ENCODE results near the gene BAX.

The BAX gene

GRCh38 chr19:48934837-48935236 is 19.8 kb upstream of the BAX start:
- Histone ChIP-seq H3K4me3 (ENCODE audit: low read depth, low read length) (no peak overlapping the region), H3K27ac (ENCODE audit: low read depth, low read length) (no peak overlapping the region)

GRCh38 chr19:48935864-48936263 is 18.8 kb upstream of the BAX start:
- Histone ChIP-seq H3K9ac (ENCODE audit: low read depth, low read length) (no peak overlapping the region), H3K27ac (ENCODE audit: low read depth, low read length) (no peak overlapping the region), H3K36me3 (ENCODE audit: control insufficient read depth, insufficient read depth, low read length) (no peaks in the 10 kb centered on the region), H3K9me3 (ENCODE audit: control insufficient read depth, insufficient read depth, low read length) (no peaks in the 10 kb centered on the region; the same call in 1 of the 2 replicates), H3K4me1 (ENCODE audit: control insufficient read depth, insufficient read depth, low read length) (0 out of 2 replicates have a peak, but pooled peaks cover 12% of the 10 kb centered on the region), H3K4me3 (ENCODE audit: low read depth, low read length) (no peak overlapping the region), H3K27me3 (ENCODE audit: control insufficient read depth, insufficient read depth, low read length) (peaks cover 23% of the 10 kb centered on the region)

More at GRCh38 chr19:48934837-48935236, 19.8 kb upstream of the BAX start:
- Histone ChIP-seq H3K4me1 (ENCODE audit: control insufficient read depth, insufficient read depth, low read length) (0 out of 2 replicates have a peak, but pooled peaks cover 12% of the 10 kb centered on the region), H3K36me3 (ENCODE audit: control insufficient read depth, insufficient read depth, low read length) (no peaks in the 10 kb centered on the region), H3K27me3 (ENCODE audit: control insufficient read depth, insufficient read depth, low read length) (peaks cover 23% of the 10 kb centered on the region), H3K9ac (ENCODE audit: low read depth, low read length) (no peak overlapping the region), H3K9me3 (ENCODE audit: control insufficient read depth, insufficient read depth, low read length) (no peaks in the 10 kb centered on the region)

- no peaks in the 10 kb centered on the region; the same call in 1 of the 2 replicates for H3K9me3 ChIP-seq (ENCODE audit: control insufficient read depth, insufficient read depth, low read length)
- peaks cover 11% of the 10 kb centered on the region for H3K27me3 ChIP-seq (ENCODE audit: control insufficient read depth, insufficient read depth, low read length)
- H3K9ac ChIP-seq (ENCODE audit: low read depth, low read length) = no peak overlapping the region
- 0 out of 2 replicates have a peak, but pooled peaks cover 6% of the 10 kb centered on the region for H3K4me1 ChIP-seq (ENCODE audit: control insufficient read depth, insufficient read depth, low read length)
- H3K36me3 ChIP-seq (ENCODE audit: control insufficient read depth, insufficient read depth, low read length) = no peaks in the 10 kb centered on the region; the same call in 1 of the 2 replicates
- H3K27ac ChIP-seq (ENCODE audit: low read depth, low read length) = no peak overlapping the region
- no peak overlapping the region for H3K4me3 ChIP-seq (ENCODE audit: low read depth, low read length)
Observed at GRCh38 chr19:48938256-48938655, 16.4 kb upstream of the BAX start.

- Histone ChIP-seq H3K4me3 (ENCODE audit: low read depth, low read length) (no peak overlapping the region), H3K9ac (ENCODE audit: low read depth, low read length) (no peak overlapping the region), H3K27me3 (ENCODE audit: control insufficient read depth, insufficient read depth, low read length) (no peaks in the 10 kb centered on the region), H3K9me3 (ENCODE audit: control insufficient read depth, insufficient read depth, low read length) (no peaks in the 10 kb centered on the region; the same call in 1 of the 2 replicates), H3K27ac (ENCODE audit: low read depth, low read length) (no peak overlapping the region), H3K36me3 (ENCODE audit: control insufficient read depth, insufficient read depth, low read length) (no peaks in the 10 kb centered on the region; the same call in 1 of the 2 replicates), H3K4me1 (ENCODE audit: control insufficient read depth, insufficient read depth, low read length) (no peaks in the 10 kb centered on the region)
Observed at GRCh38 chr19:48940902-48941301, 13.8 kb upstream of the BAX start.

- H3K9me3 ChIP-seq (ENCODE audit: control insufficient read depth, insufficient read depth, low read length) = no peaks in the 10 kb centered on the region; the same call in none of the 2 replicates
- no peaks in the 10 kb centered on the region for H3K4me1 ChIP-seq (ENCODE audit: control insufficient read depth, insufficient read depth, low read length)
- H3K27me3 ChIP-seq (ENCODE audit: control insufficient read depth, insufficient read depth, low read length) = no peaks in the 10 kb centered on the region
- no peak overlapping the region for H3K27ac ChIP-seq (ENCODE audit: low read depth, low read length)
- no peak overlapping the region for H3K4me3 ChIP-seq (ENCODE audit: low read depth, low read length)
- no peak overlapping the region for H3K9ac ChIP-seq (ENCODE audit: low read depth, low read length)
- H3K36me3 ChIP-seq (ENCODE audit: control insufficient read depth, insufficient read depth, low read length) = no peaks in the 10 kb centered on the region; the same call in 1 of the 2 replicates
Observed at GRCh38 chr19:48943081-48943480, 11.6 kb upstream of the BAX start.

- H3K27me3 ChIP-seq (ENCODE audit: control insufficient read depth, insufficient read depth, low read length) = no peaks in the 10 kb centered on the region
- no peak overlapping the region for H3K9ac ChIP-seq (ENCODE audit: low read depth, low read length)
- no peaks in the 10 kb centered on the region; the same call in 1 of the 2 replicates for H3K36me3 ChIP-seq (ENCODE audit: control insufficient read depth, insufficient read depth, low read length)
- no peak overlapping the region for H3K4me3 ChIP-seq (ENCODE audit: low read depth, low read length)
- no peaks in the 10 kb centered on the region for H3K4me1 ChIP-seq (ENCODE audit: control insufficient read depth, insufficient read depth, low read length)
- H3K9me3 ChIP-seq (ENCODE audit: control insufficient read depth, insufficient read depth, low read length) = no peaks in the 10 kb centered on the region; the same call in none of the 2 replicates
- no peak overlapping the region for H3K27ac ChIP-seq (ENCODE audit: low read depth, low read length)
Observed at GRCh38 chr19:48945415-48945814, 9.3 kb upstream of the BAX start.

GRCh38 chr19:48945817-48946216 is 8.9 kb upstream of the BAX start:
- H3K4me3 ChIP-seq (ENCODE audit: low read depth, low read length) = no peak overlapping the region

GRCh38 chr19:48946463-48947257 is 8.0 kb upstream of the BAX start:
- H3K4me1 ChIP-seq (ENCODE audit: control insufficient read depth, insufficient read depth, low read length) = no peaks in the 10 kb centered on the region
- H3K9me3 ChIP-seq (ENCODE audit: control insufficient read depth, insufficient read depth, low read length) = no peaks in the 10 kb centered on the region; the same call in 1 of the 2 replicates
- H3K27ac ChIP-seq (ENCODE audit: low read depth, low read length) = no peak overlapping the region
- no peaks in the 10 kb centered on the region for H3K27me3 ChIP-seq (ENCODE audit: control insufficient read depth, insufficient read depth, low read length)
- H3K9ac ChIP-seq (ENCODE audit: low read depth, low read length) = no peak overlapping the region
- H3K4me3 ChIP-seq (ENCODE audit: low read depth, low read length) = no peak overlapping the region
- H3K36me3 ChIP-seq (ENCODE audit: control insufficient read depth, insufficient read depth, low read length) = no peaks in the 10 kb centered on the region

More at GRCh38 chr19:48945817-48946216, 8.9 kb upstream of the BAX start:
- no peaks in the 10 kb centered on the region for H3K27me3 ChIP-seq (ENCODE audit: control insufficient read depth, insufficient read depth, low read length)
- H3K9me3 ChIP-seq (ENCODE audit: control insufficient read depth, insufficient read depth, low read length) = no peaks in the 10 kb centered on the region; the same call in none of the 2 replicates
- H3K27ac ChIP-seq (ENCODE audit: low read depth, low read length) = no peak overlapping the region
- no peaks in the 10 kb centered on the region; the same call in 1 of the 2 replicates for H3K36me3 ChIP-seq (ENCODE audit: control insufficient read depth, insufficient read depth, low read length)
- H3K9ac ChIP-seq (ENCODE audit: low read depth, low read length) = no peak overlapping the region
- H3K4me1 ChIP-seq (ENCODE audit: control insufficient read depth, insufficient read depth, low read length) = no peaks in the 10 kb centered on the region

- H3K27ac ChIP-seq (ENCODE audit: low read depth, low read length) = no peak overlapping the region
- H3K4me3 ChIP-seq (ENCODE audit: low read depth, low read length) = no peak overlapping the region
- no peaks in the 10 kb centered on the region; the same call in 1 of the 2 replicates for H3K9me3 ChIP-seq (ENCODE audit: control insufficient read depth, insufficient read depth, low read length)
- H3K27me3 ChIP-seq (ENCODE audit: control insufficient read depth, insufficient read depth, low read length) = no peaks in the 10 kb centered on the region
- no peaks in the 10 kb centered on the region for H3K4me1 ChIP-seq (ENCODE audit: control insufficient read depth, insufficient read depth, low read length)
- no peak overlapping the region for H3K9ac ChIP-seq (ENCODE audit: low read depth, low read length)
- no peaks in the 10 kb centered on the region for H3K36me3 ChIP-seq (ENCODE audit: control insufficient read depth, insufficient read depth, low read length)
Observed at GRCh38 chr19:48947258-48947542, 7.5 kb upstream of the BAX start.

GRCh38 chr19:48950159-48950558 is 4.5 kb upstream of the BAX start:
- H3K4me1 ChIP-seq (ENCODE audit: control insufficient read depth, insufficient read depth, low read length) = peaks cover 2% of the 10 kb centered on the region; the same call in 1 of the 2 replicates
- H3K4me3 ChIP-seq (ENCODE audit: low read depth, low read length) = no peak overlapping the region
- no peaks in the 10 kb centered on the region for H3K27me3 ChIP-seq (ENCODE audit: control insufficient read depth, insufficient read depth, low read length)
- no peaks in the 10 kb centered on the region; the same call in 1 of the 2 replicates for H3K9me3 ChIP-seq (ENCODE audit: control insufficient read depth, insufficient read depth, low read length)
- no peak overlapping the region for H3K27ac ChIP-seq (ENCODE audit: low read depth, low read length)
- no peaks in the 10 kb centered on the region for H3K36me3 ChIP-seq (ENCODE audit: control insufficient read depth, insufficient read depth, low read length)
- H3K9ac ChIP-seq (ENCODE audit: low read depth, low read length) = no peak overlapping the region

- Histone ChIP-seq H3K27me3 (ENCODE audit: control insufficient read depth, insufficient read depth, low read length) (no peaks in the 10 kb centered on the region), H3K4me3 (ENCODE audit: low read depth, low read length) (no peak overlapping the region), H3K9me3 (ENCODE audit: control insufficient read depth, insufficient read depth, low read length) (no peaks in the 10 kb centered on the region; the same call in 1 of the 2 replicates), H3K27ac (ENCODE audit: low read depth, low read length) (no peak overlapping the region), H3K9ac (ENCODE audit: low read depth, low read length) (no peak overlapping the region), H3K4me1 (ENCODE audit: control insufficient read depth, insufficient read depth, low read length) (peaks cover 8% of the 10 kb centered on the region), H3K36me3 (ENCODE audit: control insufficient read depth, insufficient read depth, low read length) (peaks cover 4% of the 10 kb centered on the region)
Observed at GRCh38 chr19:48950830-48951519, 3.7 kb upstream of the BAX start.
